Activated CD4-positive, alpha-beta memory T cell treated with anti-CD3 and anti-CD28 coated beads, Interleukin-2, amount 10 ng/mL, durations not matched to agents 7 days and 5 days (primary cell): Measurements from ENCODE around the gene NSRP1. TPM values are rescaled to one million over a fixed set of nuclear protein-coding genes. Genes with fewer than 3 reads are reported as not detected.
A peak's percentile ranks its signal among the peaks of the same experiment; 100 is the strongest.
"Not testable (repeated sequence)": the region's sequence is repeated elsewhere in the genome, so short reads cannot be mapped to it uniquely, and the experiment has no call there.

Source experiments
- CTCF ChIA-PET: fragments of 350-600 bp; sonication (Branson Sonifier 250); formaldehyde crosslinking; loops from one replicate; lab custom pipeline; 2021; ENCODE audit warnings: antibody characterized with exemption, inconsistent platforms; lab: Charles Lee
- POLR2A ChIA-PET: fragments of 350-600 bp; sonication (Branson Sonifier 250); formaldehyde crosslinking; loops from one replicate; lab custom pipeline; 2021; ENCODE audit warnings: antibody characterized with exemption; lab: Charles Lee
- DNase-seq: peaks from one replicate; pipeline ENCODE4 v3.0.0-alpha.2; 2020
- H3K27ac Mint-ChIP-seq: one replicate; pipeline ENCODE4 v1.8.0; 2021; ENCODE audit warnings: mild to moderate bottlenecking, mixed read lengths
- H3K27me3 Mint-ChIP-seq: one replicate; pipeline ENCODE4 v1.8.0; 2021; ENCODE audit warnings: mixed read lengths
- H3K36me3 Mint-ChIP-seq: one replicate; pipeline ENCODE4 v1.8.0; 2021; ENCODE audit warnings: low read depth, mixed read lengths
- H3K4me1 Mint-ChIP-seq: one replicate; pipeline ENCODE4 v1.8.0; 2021; ENCODE audit warnings: mixed read lengths
- H3K4me3 Mint-ChIP-seq: one replicate; pipeline ENCODE4 v1.8.0; 2021; ENCODE audit warnings: mild to moderate bottlenecking, mixed read lengths
- H3K9me3 Mint-ChIP-seq: one replicate; pipeline ENCODE4 v1.8.0; 2021; ENCODE audit warnings: mixed read lengths
- total RNA-seq, 2 experiments: library from RNA; stranded (reverse); gene quantifications; one replicate each; pipeline ENCODE4 v1.2.3, GENCODE V29; 2021

NSRP1 gene
- total RNA-seq: 10 to 100 TPM; 21.6 to 22.7 TPM

GRCh38 chr17:30116661-30117551 lies at the start of gene NSRP1:
NSRP1 (plus strand) TSS chr17:30116816; CDS start chr17:30116844, 28 bp downstream.
- H3K36me3 Mint-ChIP-seq: peaks cover 31% of the 10 kb centered on the region
- H3K4me1 Mint-ChIP-seq: peaks cover 62% of the 10 kb centered on the region
- POLR2A ChIA-PET: interaction anchor here (0.8 to 5.4 kb wide), 12 partner anchors 8 to 551 kb away, joined by 3 to 30 read pairs (median 3); partner anchors contain the start of gene BLMH
- CTCF ChIA-PET: interaction anchor here (0.7 to 2.6 kb wide), 6 partner anchors 11 to 224 kb away, joined by 3 to 22 read pairs (median 5); no protein-coding TSS in a partner anchor
- peak; percentile 97 for DNase-seq
- H3K27me3 Mint-ChIP-seq: no peaks in the 10 kb centered on the region
- H3K9me3 Mint-ChIP-seq: no peaks in the 10 kb centered on the region
- H3K27ac Mint-ChIP-seq: peak within 1 kb of the TSS; percentile 90
- H3K4me3 Mint-ChIP-seq: peak within 1 kb of the TSS; percentile 86

- Mint-ChIP-seq H3K36me3 (peaks cover 13% of the 10 kb centered on the region), H3K4me3 (no peak overlapping the region), H3K4me1 (no peaks in the 10 kb centered on the region), H3K27ac (no peak overlapping the region), H3K9me3 (peaks cover 21% of the 10 kb centered on the region), H3K27me3 (peaks cover 40% of the 10 kb centered on the region)
- no peak for DNase-seq
- CTCF ChIA-PET: interaction anchor here (0.9 kb wide), 1 partner anchor 25 kb away, joined by 3 read pairs; no protein-coding TSS in a partner anchor
- POLR2A ChIA-PET: no interaction called here
These were observed 48.2 kb upstream of the NSRP1 start for GRCh38 chr17:30068465-30068864.

GRCh38 chr17:30074254-30074653 lies 42.4 kb upstream of the NSRP1 start:
- Mint-ChIP-seq H3K9me3 (no peaks in the 10 kb centered on the region), H3K27me3 (peaks cover 39% of the 10 kb centered on the region), H3K27ac (no peak overlapping the region), H3K4me1 (no peaks in the 10 kb centered on the region), H3K4me3 (no peak overlapping the region), H3K36me3 (no peaks in the 10 kb centered on the region)
- CTCF ChIA-PET: interaction anchor here (1.5 kb wide), 1 partner anchor 30 kb away, joined by 4 read pairs; no protein-coding TSS in a partner anchor
- POLR2A ChIA-PET: no interaction called here
- no peak for DNase-seq

- Mint-ChIP-seq H3K27ac (no peak overlapping the region), H3K9me3 (no peaks in the 10 kb centered on the region), H3K4me1 (no peaks in the 10 kb centered on the region), H3K27me3 (peaks cover 40% of the 10 kb centered on the region), H3K4me3 (no peak overlapping the region), H3K36me3 (no peaks in the 10 kb centered on the region)
- ChIA-PET CTCF (interaction anchor here (1.5 kb wide), 1 partner anchor 30 kb away, joined by 4 read pairs; no protein-coding TSS in a partner anchor), POLR2A (no interaction called here)
- no peak for DNase-seq
These were observed 41.9 kb upstream of the NSRP1 start for GRCh38 chr17:30074730-30075129.

GRCh38 chr17:30082773-30083172 lies 33.8 kb upstream of the NSRP1 start:
- no peak overlapping the region for H3K27ac Mint-ChIP-seq
- H3K9me3 Mint-ChIP-seq: no peaks in the 10 kb centered on the region
- DNase-seq: no peak
- no peak overlapping the region for H3K4me3 Mint-ChIP-seq
- H3K36me3 Mint-ChIP-seq: no peaks in the 10 kb centered on the region
- ChIA-PET POLR2A (no interaction called here), CTCF (interaction anchor here (3.0 kb wide), 1 partner anchor 10 kb away, joined by 12 read pairs; no protein-coding TSS in a partner anchor)
- peaks cover 31% of the 10 kb centered on the region for H3K27me3 Mint-ChIP-seq
- H3K4me1 Mint-ChIP-seq: no peaks in the 10 kb centered on the region

GRCh38 chr17:30084788-30085187 lies 31.8 kb upstream of the NSRP1 start:
- POLR2A ChIA-PET: no interaction called here

GRCh38 chr17:30086896-30087295 lies 29.7 kb upstream of the NSRP1 start:
- Mint-ChIP-seq H3K9me3 (no peaks in the 10 kb centered on the region), H3K36me3 (no peaks in the 10 kb centered on the region), H3K27me3 (peaks cover 42% of the 10 kb centered on the region), H3K27ac (no peak overlapping the region), H3K4me3 (no peak overlapping the region), H3K4me1 (no peaks in the 10 kb centered on the region)
- ChIA-PET POLR2A (no interaction called here), CTCF (interaction anchor here (1.5 kb wide), 1 partner anchor 9 kb away, joined by 4 read pairs; no protein-coding TSS in a partner anchor)
- DNase-seq: no peak

More at GRCh38 chr17:30084788-30085187, 31.8 kb upstream of the NSRP1 start:
- H3K27ac Mint-ChIP-seq: no peak overlapping the region
- CTCF ChIA-PET: interaction anchor here (0.6 to 3.0 kb wide), 2 partner anchors 8 to 267 kb away, joined by 3 to 12 read pairs; no protein-coding TSS in a partner anchor
- DNase-seq: no peak
- H3K9me3 Mint-ChIP-seq: no peaks in the 10 kb centered on the region
- no peaks in the 10 kb centered on the region for H3K36me3 Mint-ChIP-seq
- peaks cover 35% of the 10 kb centered on the region for H3K27me3 Mint-ChIP-seq
- no peak overlapping the region for H3K4me3 Mint-ChIP-seq
- no peaks in the 10 kb centered on the region for H3K4me1 Mint-ChIP-seq

GRCh38 chr17:30087431-30087830 lies 29.2 kb upstream of the NSRP1 start:
- H3K4me1 Mint-ChIP-seq, DNase-seq, H3K36me3 Mint-ChIP-seq, H3K9me3 Mint-ChIP-seq, H3K4me3 Mint-ChIP-seq, H3K27ac Mint-ChIP-seq, POLR2A ChIA-PET: not testable (repeated sequence)
- CTCF ChIA-PET: interaction anchor here (1.5 kb wide), 1 partner anchor 8 kb away, joined by 4 read pairs; no protein-coding TSS in a partner anchor
- H3K27me3 Mint-ChIP-seq: peaks cover 42% of the 10 kb centered on the region

GRCh38 chr17:30091121-30091670 lies 25.4 kb upstream of the NSRP1 start:
- Mint-ChIP-seq H3K36me3 (no peaks in the 10 kb centered on the region), H3K4me3 (no peak overlapping the region), H3K9me3 (no peaks in the 10 kb centered on the region), H3K4me1 (peaks cover 7% of the 10 kb centered on the region), H3K27me3 (peaks cover 57% of the 10 kb centered on the region), H3K27ac (no peak overlapping the region)
- DNase-seq: no peak
- ChIA-PET CTCF (interaction anchor here (1.4 to 7.7 kb wide), 2 partner anchors 14 to 245 kb away, joined by 6 to 73 read pairs; no protein-coding TSS in a partner anchor), POLR2A (no interaction called here)

GRCh38 chr17:30091771-30092170 lies 24.8 kb upstream of the NSRP1 start:
- H3K36me3 Mint-ChIP-seq: no peaks in the 10 kb centered on the region

GRCh38 chr17:30092886-30093285 lies 23.7 kb upstream of the NSRP1 start:
- Mint-ChIP-seq H3K4me3 (no peak overlapping the region), H3K4me1 (peaks cover 7% of the 10 kb centered on the region), H3K27me3 (peaks cover 50% of the 10 kb centered on the region), H3K36me3 (no peaks in the 10 kb centered on the region), H3K27ac (no peak overlapping the region), H3K9me3 (no peaks in the 10 kb centered on the region)
- CTCF ChIA-PET: interaction anchor here (0.6 to 7.7 kb wide), 22 partner anchors 9 to 501 kb away, joined by 3 to 73 read pairs (median 6); partner anchors contain the start of gene SSH2
- POLR2A ChIA-PET: no interaction called here
- no peak for DNase-seq

More at GRCh38 chr17:30091771-30092170, 24.8 kb upstream of the NSRP1 start:
- no peak for DNase-seq
- H3K9me3 Mint-ChIP-seq: no peaks in the 10 kb centered on the region
- CTCF ChIA-PET: interaction anchor here (1.4 to 7.7 kb wide), 4 partner anchors 14 to 284 kb away, joined by 6 to 73 read pairs (median 14); partner anchors contain the start of gene SSH2
- no peak overlapping the region for H3K27ac Mint-ChIP-seq
- POLR2A ChIA-PET: no interaction called here
- peaks cover 55% of the 10 kb centered on the region for H3K27me3 Mint-ChIP-seq
- no peak overlapping the region for H3K4me3 Mint-ChIP-seq
- H3K4me1 Mint-ChIP-seq: peaks cover 7% of the 10 kb centered on the region

- ChIA-PET CTCF (interaction anchor here (0.6 to 7.7 kb wide), 22 partner anchors 10 to 502 kb away, joined by 3 to 73 read pairs (median 6); partner anchors contain the start of gene SSH2), POLR2A (no interaction called here)
- H3K27ac Mint-ChIP-seq: no peak overlapping the region
- H3K4me3 Mint-ChIP-seq: no peak overlapping the region
- H3K36me3 Mint-ChIP-seq: no peaks in the 10 kb centered on the region
- H3K9me3 Mint-ChIP-seq: no peaks in the 10 kb centered on the region
- peak; percentile 45 for DNase-seq
- peaks cover 52% of the 10 kb centered on the region for H3K27me3 Mint-ChIP-seq
- peaks cover 7% of the 10 kb centered on the region for H3K4me1 Mint-ChIP-seq
These were observed 23.0 kb upstream of the NSRP1 start for GRCh38 chr17:30093463-30094147.
